B cell (primary cell): ENCODE results near the gene FOXN1.

ENCODE experiments used
- EZH2 ChIP-seq: IDR thresholded peaks from 2 replicates; pipeline ENCODE4 v1.6.1; 2012; ENCODE audit warnings: borderline replicate concordance, low read depth, mild to moderate bottlenecking, moderate library complexity, low read length; ENCODE audit not compliant: insufficient read depth, poor library complexity, severe bottlenecking
- TF ChIP-seq, protein P1 (sequence below): fragments of 200-600 bp; IDR thresholded peaks from one replicate; pipeline ENCODE4 v1.8.0; 2022; ENCODE audit warnings: antibody characterized with exemption, mild to moderate bottlenecking

DNA sequence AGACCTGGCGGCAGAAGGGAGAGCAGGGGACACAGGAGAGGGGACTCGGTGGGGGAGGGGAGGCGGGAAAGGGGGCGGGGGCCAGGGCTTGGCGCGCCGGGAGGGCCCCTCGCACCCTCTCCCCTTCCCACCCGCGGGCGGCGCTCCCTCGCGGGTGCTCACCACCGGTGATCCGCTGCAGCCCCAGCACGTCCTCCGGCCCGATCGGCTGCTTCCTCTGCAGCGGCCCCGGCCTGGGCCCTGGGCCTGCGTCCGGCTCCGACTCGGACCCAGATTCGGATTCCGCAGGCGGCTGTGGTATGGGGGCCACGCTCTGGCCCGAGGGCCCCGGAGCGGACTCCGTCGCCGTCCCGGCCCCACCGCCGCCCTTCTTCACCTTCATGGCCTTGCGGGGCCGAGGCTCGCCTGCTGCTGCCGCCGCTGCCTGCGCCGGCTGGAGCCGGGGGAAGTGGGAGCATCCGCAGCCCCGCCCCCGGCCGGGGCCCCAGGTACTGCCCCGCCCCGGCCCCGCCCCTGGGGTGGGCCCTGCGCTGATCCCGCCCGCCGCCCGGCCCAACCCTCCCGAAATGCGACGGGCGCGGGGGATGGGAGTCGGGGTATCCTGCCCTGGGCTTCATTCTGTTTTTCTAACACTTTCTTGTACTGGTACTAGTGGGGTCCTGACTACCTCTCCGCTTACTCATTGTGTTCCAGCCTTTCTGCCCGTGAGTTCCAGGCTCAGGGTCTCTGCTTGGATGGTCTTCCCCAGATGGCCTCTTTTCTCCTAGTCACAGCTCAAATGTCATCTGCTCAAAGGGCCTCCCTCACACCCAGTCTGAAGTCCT lies 46.2 kb downstream of the FOXN1 start, which contains the start of gene UNC119:
- no peak for TF ChIP-seq EZH2
- TF ChIP-seq, protein P1, sequence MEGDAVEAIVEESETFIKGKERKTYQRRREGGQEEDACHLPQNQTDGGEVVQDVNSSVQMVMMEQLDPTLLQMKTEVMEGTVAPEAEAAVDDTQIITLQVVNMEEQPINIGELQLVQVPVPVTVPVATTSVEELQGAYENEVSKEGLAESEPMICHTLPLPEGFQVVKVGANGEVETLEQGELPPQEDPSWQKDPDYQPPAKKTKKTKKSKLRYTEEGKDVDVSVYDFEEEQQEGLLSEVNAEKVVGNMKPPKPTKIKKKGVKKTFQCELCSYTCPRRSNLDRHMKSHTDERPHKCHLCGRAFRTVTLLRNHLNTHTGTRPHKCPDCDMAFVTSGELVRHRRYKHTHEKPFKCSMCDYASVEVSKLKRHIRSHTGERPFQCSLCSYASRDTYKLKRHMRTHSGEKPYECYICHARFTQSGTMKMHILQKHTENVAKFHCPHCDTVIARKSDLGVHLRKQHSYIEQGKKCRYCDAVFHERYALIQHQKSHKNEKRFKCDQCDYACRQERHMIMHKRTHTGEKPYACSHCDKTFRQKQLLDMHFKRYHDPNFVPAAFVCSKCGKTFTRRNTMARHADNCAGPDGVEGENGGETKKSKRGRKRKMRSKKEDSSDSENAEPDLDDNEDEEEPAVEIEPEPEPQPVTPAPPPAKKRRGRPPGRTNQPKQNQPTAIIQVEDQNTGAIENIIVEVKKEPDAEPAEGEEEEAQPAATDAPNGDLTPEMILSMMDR, result no peak
